ENCODE data around the gene PPT1. TPM values are rescaled to one million over a fixed set of nuclear protein-coding genes. Genes with fewer than 3 reads are reported as not detected.

PPT1 gene
- polyA plus RNA-seq, 1 donor from 2014 or later, result 64.6 TPM

DNA sequence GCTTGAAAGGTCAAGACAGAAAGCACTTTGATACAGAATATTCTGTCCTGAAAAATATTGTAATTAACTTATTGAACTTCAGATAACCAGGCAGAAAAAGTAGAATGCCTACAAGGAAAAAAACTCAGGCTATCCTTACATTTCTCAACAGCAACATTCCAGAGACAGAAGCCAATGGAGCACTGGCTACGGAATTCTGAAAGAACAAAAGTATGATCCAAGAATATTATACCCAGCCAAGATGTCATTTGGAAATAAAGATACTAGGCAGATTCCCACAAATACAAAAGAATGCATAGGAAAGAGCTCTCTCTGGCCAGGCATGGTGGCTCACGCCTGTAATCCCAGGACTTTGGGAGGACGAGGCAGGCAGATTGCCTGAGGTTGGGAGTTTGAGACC, 5.8 kb upstream of the PPT1 start:
- H3K36me3 ChIP-seq (ENCODE audit: insufficient read depth, low read length), result no peaks in the 10 kb centered on the region
- no peaks in the 10 kb centered on the region for H3K9me2 ChIP-seq (ENCODE audit: insufficient read depth, low read length)
- no peak overlapping the region for H3K27ac ChIP-seq (ENCODE audit: low read length)
- no peak overlapping the region for H3K4me2 ChIP-seq (ENCODE audit: low read length)
- H3K4me3 ChIP-seq (ENCODE audit: low read length), result no peak overlapping the region
- H3K9me3 ChIP-seq (ENCODE audit: low read length), result no peaks in the 10 kb centered on the region
- no peaks in the 10 kb centered on the region for H3F3A ChIP-seq (ENCODE audit: insufficient read depth, low read length, poor library complexity, severe bottlenecking)
- no peak overlapping the region for H2AFZ ChIP-seq (ENCODE audit: low read depth, low read length)
- H4K20me1 ChIP-seq (ENCODE audit: insufficient read depth), result no peaks in the 10 kb centered on the region
- no peak overlapping the region for H3K9ac ChIP-seq (ENCODE audit: low read length)
- TF ChIP-seq TAF1 (IDR thresholded peaks at IDR 0.05; ENCODE audit: low read depth) (no peak), EP300 (conservative IDR thresholded peaks at IDR 0.05; ENCODE audit: poor library complexity, severe bottlenecking) (no peak), RAD21 (conservative IDR thresholded peaks at IDR 0.05) (no peak), EZH2 (IDR thresholded peaks at IDR 0.05; ENCODE audit: borderline replicate concordance, insufficient read depth, low read length, poor library complexity, severe bottlenecking) (no peak), POLR2AphosphoS5 (IDR thresholded peaks at IDR 0.05) (no peak), SMC3 (conservative IDR thresholded peaks at IDR 0.05; ENCODE audit: poor library complexity) (no peak), MXI1 (conservative IDR thresholded peaks at IDR 0.05; ENCODE audit: poor library complexity, severe bottlenecking) (no peak)
- TF ChIP-seq, protein P1, sequence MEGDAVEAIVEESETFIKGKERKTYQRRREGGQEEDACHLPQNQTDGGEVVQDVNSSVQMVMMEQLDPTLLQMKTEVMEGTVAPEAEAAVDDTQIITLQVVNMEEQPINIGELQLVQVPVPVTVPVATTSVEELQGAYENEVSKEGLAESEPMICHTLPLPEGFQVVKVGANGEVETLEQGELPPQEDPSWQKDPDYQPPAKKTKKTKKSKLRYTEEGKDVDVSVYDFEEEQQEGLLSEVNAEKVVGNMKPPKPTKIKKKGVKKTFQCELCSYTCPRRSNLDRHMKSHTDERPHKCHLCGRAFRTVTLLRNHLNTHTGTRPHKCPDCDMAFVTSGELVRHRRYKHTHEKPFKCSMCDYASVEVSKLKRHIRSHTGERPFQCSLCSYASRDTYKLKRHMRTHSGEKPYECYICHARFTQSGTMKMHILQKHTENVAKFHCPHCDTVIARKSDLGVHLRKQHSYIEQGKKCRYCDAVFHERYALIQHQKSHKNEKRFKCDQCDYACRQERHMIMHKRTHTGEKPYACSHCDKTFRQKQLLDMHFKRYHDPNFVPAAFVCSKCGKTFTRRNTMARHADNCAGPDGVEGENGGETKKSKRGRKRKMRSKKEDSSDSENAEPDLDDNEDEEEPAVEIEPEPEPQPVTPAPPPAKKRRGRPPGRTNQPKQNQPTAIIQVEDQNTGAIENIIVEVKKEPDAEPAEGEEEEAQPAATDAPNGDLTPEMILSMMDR (IDR thresholded peaks at IDR 0.05; ENCODE audit: poor library complexity, severe bottlenecking), result no peak
- TF ChIP-seq, protein P2, sequence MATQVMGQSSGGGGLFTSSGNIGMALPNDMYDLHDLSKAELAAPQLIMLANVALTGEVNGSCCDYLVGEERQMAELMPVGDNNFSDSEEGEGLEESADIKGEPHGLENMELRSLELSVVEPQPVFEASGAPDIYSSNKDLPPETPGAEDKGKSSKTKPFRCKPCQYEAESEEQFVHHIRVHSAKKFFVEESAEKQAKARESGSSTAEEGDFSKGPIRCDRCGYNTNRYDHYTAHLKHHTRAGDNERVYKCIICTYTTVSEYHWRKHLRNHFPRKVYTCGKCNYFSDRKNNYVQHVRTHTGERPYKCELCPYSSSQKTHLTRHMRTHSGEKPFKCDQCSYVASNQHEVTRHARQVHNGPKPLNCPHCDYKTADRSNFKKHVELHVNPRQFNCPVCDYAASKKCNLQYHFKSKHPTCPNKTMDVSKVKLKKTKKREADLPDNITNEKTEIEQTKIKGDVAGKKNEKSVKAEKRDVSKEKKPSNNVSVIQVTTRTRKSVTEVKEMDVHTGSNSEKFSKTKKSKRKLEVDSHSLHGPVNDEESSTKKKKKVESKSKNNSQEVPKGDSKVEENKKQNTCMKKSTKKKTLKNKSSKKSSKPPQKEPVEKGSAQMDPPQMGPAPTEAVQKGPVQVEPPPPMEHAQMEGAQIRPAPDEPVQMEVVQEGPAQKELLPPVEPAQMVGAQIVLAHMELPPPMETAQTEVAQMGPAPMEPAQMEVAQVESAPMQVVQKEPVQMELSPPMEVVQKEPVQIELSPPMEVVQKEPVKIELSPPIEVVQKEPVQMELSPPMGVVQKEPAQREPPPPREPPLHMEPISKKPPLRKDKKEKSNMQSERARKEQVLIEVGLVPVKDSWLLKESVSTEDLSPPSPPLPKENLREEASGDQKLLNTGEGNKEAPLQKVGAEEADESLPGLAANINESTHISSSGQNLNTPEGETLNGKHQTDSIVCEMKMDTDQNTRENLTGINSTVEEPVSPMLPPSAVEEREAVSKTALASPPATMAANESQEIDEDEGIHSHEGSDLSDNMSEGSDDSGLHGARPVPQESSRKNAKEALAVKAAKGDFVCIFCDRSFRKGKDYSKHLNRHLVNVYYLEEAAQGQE (IDR thresholded peaks at IDR 0.05; ENCODE audit: borderline replicate concordance), result no peak
- no peaks in the 10 kb centered on the region for H3K79me2 ChIP-seq (replicated peaks; ENCODE audit: insufficient read depth, low read length)
- H3K27me3 ChIP-seq (ENCODE audit: insufficient read depth, low read depth, low read length), result no peaks in the 10 kb centered on the region

DNA sequence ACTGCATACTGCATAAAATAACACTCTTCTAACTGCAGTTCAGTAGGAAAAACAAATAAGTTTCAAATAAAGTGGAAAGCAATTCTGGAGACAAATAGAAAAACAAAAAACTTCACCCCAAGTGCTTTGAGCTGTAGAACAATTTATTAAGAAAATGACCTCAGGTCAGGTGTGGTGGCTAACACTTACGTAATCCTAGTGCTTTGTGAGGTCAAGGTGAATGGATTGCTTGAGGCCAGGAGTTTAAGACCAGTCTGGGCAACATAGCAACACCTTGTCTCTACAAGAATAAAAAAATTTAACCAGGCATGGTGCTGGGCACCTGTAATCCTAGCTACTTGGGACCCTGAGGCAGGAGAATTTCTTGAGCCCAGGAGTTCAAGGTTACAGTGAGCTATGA, 5.0 kb upstream of the PPT1 start:
- Histone ChIP-seq H3K4me3 (ENCODE audit: low read length) (no peak overlapping the region), H3K79me2 (replicated peaks; ENCODE audit: insufficient read depth, low read length) (no peaks in the 10 kb centered on the region), H3K9ac (ENCODE audit: low read length) (no peak overlapping the region), H3K27ac (ENCODE audit: low read length) (no peak overlapping the region), H3K27me3 (ENCODE audit: insufficient read depth, low read depth, low read length) (no peaks in the 10 kb centered on the region), H3K9me3 (ENCODE audit: low read length) (no peaks in the 10 kb centered on the region), H2AFZ (ENCODE audit: low read depth, low read length) (no peak overlapping the region), H3K4me2 (ENCODE audit: low read length) (no peak overlapping the region), H4K20me1 (ENCODE audit: insufficient read depth) (no peaks in the 10 kb centered on the region), H3F3A (ENCODE audit: insufficient read depth, low read length, poor library complexity, severe bottlenecking) (no peaks in the 10 kb centered on the region), H3K36me3 (ENCODE audit: insufficient read depth, low read length) (no peaks in the 10 kb centered on the region), H3K9me2 (ENCODE audit: insufficient read depth, low read length) (no peaks in the 10 kb centered on the region)
- no peak for TF ChIP-seq POLR2AphosphoS5 (IDR thresholded peaks at IDR 0.05)
- TF ChIP-seq, protein P1 (IDR thresholded peaks at IDR 0.05; ENCODE audit: poor library complexity, severe bottlenecking), result no peak
- TF ChIP-seq TAF1 (IDR thresholded peaks at IDR 0.05; ENCODE audit: low read depth), result no peak
- TF ChIP-seq SMC3 (conservative IDR thresholded peaks at IDR 0.05; ENCODE audit: poor library complexity), result no peak
- TF ChIP-seq RAD21 (conservative IDR thresholded peaks at IDR 0.05), result no peak
- TF ChIP-seq, protein P2 (IDR thresholded peaks at IDR 0.05; ENCODE audit: borderline replicate concordance), result no peak
- no peak for TF ChIP-seq EZH2 (IDR thresholded peaks at IDR 0.05; ENCODE audit: borderline replicate concordance, insufficient read depth, low read length, poor library complexity, severe bottlenecking)
- no peak for TF ChIP-seq MXI1 (conservative IDR thresholded peaks at IDR 0.05; ENCODE audit: poor library complexity, severe bottlenecking)
- no peak for TF ChIP-seq EP300 (conservative IDR thresholded peaks at IDR 0.05; ENCODE audit: poor library complexity, severe bottlenecking)
